GM21619 (cell line): ENCODE measurements around the gene APOC1.

Experiments
- ATAC-seq: cut with Tn5 transposase; IDR thresholded peaks from one replicate; pipeline ENCODE4 v1.9.1; 2021; ENCODE audit not compliant: unreplicated experiment

APOC1 gene

GRCh38 chr19:44955505-44956439 is 41.4 kb downstream of the APOC1 start:
- ATAC-seq, result peak; percentile 24

GRCh38 chr19:44957526-44957925 is 43.1 kb downstream of the APOC1 start:
- ATAC-seq, result no peak

GRCh38 chr19:44958090-44958489 is 43.7 kb downstream of the APOC1 start:
- ATAC-seq, result no peak

DNA sequence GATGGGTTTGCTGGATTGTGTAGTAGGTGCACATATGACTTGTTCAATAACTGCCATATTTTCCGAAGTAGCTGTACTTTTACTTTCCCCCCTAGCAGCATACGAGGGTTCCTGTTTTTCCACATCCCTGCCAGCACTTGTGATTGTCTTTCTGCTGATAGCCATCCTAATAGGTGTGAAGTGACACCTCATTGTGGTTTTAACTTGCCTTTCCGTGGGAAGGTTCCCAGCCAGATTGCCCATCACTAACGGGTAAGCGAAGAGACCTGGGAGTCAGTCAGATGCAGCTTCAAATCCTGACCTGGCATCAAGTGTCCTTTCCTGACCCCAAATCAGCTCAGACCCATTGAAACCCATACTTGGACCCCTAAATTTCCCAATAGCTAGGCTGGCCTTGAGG is 45.3 kb downstream of the APOC1 start:
- no peak for ATAC-seq

GRCh38 chr19:44960906-44961728 is 46.7 kb downstream of the APOC1 start:
- ATAC-seq, result no peak

DNA sequence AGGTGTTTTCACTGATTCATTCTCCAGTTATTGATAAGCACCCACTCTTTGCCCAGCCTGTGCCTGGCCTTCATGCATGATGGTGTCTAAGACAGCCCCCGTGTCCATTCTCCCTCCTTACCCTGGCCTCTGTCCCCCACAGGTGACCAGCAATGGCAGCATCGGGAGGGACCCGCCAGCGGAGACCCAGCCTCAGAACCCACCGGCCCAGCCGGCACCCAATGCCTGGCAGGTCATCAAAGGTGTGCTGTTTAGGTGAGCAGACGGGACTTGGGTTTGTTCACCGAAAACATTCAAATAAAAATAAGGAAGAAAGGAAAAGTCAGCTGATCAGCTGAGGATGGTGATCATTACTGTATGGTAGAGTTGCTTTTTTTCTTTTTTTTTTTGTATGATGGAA is 47.4 kb downstream of the APOC1 start:
- no peak for ATAC-seq

GRCh38 chr19:44968118-44968517 is 53.7 kb downstream of the APOC1 start:
- ATAC-seq, result no peak

DNA sequence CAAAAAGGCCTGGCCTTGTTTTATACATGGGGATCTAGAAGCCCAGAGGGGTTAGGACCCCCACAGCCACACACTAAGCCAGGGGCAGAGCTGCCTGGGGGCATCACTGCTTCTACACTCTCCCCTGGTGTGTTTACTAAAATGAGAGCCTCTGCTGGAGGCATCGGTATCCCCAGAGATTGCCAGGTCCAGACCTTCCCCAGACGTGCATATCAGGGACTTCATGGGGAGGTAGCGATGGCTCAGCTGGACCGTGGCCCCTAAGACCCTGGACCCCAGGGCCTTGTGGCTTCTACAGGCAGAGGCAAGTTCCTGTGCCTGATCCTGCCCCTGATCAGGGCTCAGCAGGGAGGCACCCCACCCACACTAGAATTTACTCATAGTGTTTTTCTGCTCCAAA is 54.3 kb downstream of the APOC1 start:
- ATAC-seq, result no peak
